ENCODE results near the gene PLXNC1.

Gene PLXNC1

DNA sequence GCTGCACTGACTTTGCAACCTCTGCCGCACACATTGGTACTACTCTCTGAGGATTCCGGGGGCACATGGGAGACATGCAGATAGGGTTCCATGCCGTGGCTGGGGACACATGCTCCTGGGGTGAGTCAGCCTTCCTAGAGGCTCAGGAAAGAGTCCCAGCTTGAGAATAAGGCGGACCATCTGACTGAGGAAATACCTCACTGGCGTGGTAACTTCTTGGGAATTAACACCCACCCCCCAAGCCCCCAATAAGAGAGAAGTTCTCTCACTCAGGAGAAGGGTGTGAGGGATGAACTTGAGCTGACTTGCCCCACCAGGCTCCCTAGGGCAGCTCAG is 23.2 kb downstream of the PLXNC1 start:
- TF ChIP-seq ARNT (IDR thresholded peaks at IDR 0.05) (no peak), LEF1 (IDR thresholded peaks at IDR 0.05; ENCODE audit: borderline replicate concordance) (no peak), SP1 (IDR thresholded peaks at IDR 0.05) (no peak), SUZ12 (IDR thresholded peaks at IDR 0.05) (no peak), TARDBP (IDR thresholded peaks at IDR 0.05) (no peak), CTBP1 (IDR thresholded peaks at IDR 0.05; ENCODE audit: borderline replicate concordance) (no peak), FOXA1 (IDR thresholded peaks at IDR 0.05) (no peak), L3MBTL2 (conservative IDR thresholded peaks at IDR 0.05) (no peak), FOXM1 (IDR thresholded peaks at IDR 0.05; ENCODE audit: borderline replicate concordance) (no peak), BHLHE40 (IDR thresholded peaks at IDR 0.05; ENCODE audit: borderline replicate concordance) (no peak), ZNF384 (IDR thresholded peaks at IDR 0.05) (no peak), HDGF (IDR thresholded peaks at IDR 0.05; ENCODE audit: borderline replicate concordance) (no peak), FOXK2 (IDR thresholded peaks at IDR 0.05) (no peak), NFRKB (IDR thresholded peaks at IDR 0.05) (no peak), ELF4 (IDR thresholded peaks at IDR 0.05) (no peak)
- TF ChIP-seq, protein P1, sequence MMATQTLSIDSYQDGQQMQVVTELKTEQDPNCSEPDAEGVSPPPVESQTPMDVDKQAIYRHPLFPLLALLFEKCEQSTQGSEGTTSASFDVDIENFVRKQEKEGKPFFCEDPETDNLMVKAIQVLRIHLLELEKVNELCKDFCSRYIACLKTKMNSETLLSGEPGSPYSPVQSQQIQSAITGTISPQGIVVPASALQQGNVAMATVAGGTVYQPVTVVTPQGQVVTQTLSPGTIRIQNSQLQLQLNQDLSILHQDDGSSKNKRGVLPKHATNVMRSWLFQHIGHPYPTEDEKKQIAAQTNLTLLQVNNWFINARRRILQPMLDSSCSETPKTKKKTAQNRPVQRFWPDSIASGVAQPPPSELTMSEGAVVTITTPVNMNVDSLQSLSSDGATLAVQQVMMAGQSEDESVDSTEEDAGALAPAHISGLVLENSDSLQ (IDR thresholded peaks at IDR 0.05): no peak
- DNase-seq (ENCODE audit: extremely low spot score): no peak
- ChIA-PET POLR2A (no interaction called here), CTCF (no interaction called here)

DNA sequence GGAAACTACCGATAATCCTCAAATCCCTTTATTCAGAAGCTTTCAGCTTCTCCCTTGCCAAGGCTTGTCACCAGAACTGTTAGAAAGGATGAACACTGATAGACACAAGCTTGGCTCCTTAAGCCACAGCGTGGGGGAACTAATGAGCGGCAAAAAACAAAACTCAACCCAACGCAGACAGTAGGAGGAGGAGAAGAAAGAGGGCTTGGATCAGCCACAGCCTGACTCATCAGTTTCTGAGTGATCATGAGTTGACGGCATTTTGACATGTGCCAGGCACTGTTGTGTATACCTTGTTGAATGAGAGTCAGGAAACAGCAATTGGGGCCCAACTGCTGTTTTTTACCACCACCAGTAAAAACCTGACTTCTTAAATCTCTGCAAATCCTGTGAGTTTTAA is 23.7 kb downstream of the PLXNC1 start:
- ChIA-PET CTCF (no interaction called here), POLR2A (no interaction called here)
- no peak for TF ChIP-seq ELF4 (IDR thresholded peaks at IDR 0.05)
- no peak for TF ChIP-seq CTBP1 (IDR thresholded peaks at IDR 0.05; ENCODE audit: borderline replicate concordance)
- TF ChIP-seq FOXA1 (IDR thresholded peaks at IDR 0.05): no peak

DNA sequence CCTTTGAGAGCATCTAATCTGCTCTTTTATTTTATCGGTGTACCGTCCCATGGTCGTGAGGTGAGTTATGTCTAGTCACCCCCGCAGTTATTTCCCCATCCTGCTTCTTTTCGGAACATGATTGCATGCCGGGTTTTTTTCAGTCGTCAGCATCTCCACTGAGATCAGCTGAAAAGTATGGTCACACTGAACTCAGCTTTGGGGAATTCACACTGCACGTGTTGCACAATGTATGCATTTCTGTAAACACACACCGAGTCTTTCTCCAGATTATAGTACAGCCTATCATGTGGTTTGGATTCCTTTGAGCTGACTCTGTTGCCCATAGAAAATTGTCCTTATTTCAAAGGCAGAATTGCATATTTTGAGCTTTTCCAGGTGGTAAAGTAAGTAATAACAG is 24.6 kb downstream of the PLXNC1 start:
- POLR2A ChIA-PET: no interaction called here
- CTCF ChIA-PET: no interaction called here
- DNase-seq (ENCODE audit: extremely low spot score): no peak

More for the DNA sequence above, 23.7 kb downstream of the PLXNC1 start:
- DNase-seq (ENCODE audit: extremely low spot score): no peak

DNA sequence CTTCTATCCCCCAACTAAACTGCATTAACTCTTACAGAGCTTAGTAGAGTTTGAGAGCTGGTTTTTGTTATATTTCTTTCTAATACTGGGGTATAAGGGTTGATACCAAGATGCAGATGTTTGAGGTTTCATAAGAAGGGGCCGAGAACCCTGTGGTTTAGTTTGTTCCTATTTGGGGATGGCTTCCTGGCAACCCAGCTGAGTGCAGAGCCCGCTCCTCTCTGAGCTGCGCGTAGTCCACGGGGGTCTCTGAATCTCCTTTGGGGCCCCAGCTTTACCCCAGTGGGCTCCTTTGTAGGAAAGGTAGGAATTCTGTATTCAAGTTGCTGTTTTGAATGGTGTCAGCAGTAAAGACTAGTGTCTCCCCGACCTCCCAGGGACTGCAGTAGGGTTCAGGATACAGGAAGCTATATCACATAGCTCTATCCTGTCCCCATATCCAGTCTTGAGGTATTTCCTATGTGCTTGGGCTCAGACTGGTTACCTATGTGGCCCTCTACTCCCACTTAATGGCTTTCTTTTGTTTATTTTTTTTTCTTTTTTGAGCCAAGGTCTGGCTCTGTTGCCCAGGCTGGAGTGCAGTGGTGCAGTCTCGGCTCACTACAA is 25.4 kb downstream of the PLXNC1 start:
- TF ChIP-seq TARDBP (IDR thresholded peaks at IDR 0.05) (no peak), ELF4 (IDR thresholded peaks at IDR 0.05) (no peak), L3MBTL2 (conservative IDR thresholded peaks at IDR 0.05) (no peak), NFRKB (IDR thresholded peaks at IDR 0.05) (no peak), FOXK2 (IDR thresholded peaks at IDR 0.05) (no peak), BHLHE40 (IDR thresholded peaks at IDR 0.05; ENCODE audit: borderline replicate concordance) (no peak), FOXM1 (IDR thresholded peaks at IDR 0.05; ENCODE audit: borderline replicate concordance) (no peak), FOXA1 (IDR thresholded peaks at IDR 0.05) (no peak), HDGF (IDR thresholded peaks at IDR 0.05; ENCODE audit: borderline replicate concordance) (no peak), ARNT (IDR thresholded peaks at IDR 0.05) (no peak), CTBP1 (IDR thresholded peaks at IDR 0.05; ENCODE audit: borderline replicate concordance) (no peak), SP1 (IDR thresholded peaks at IDR 0.05) (no peak), SUZ12 (IDR thresholded peaks at IDR 0.05) (no peak), LEF1 (IDR thresholded peaks at IDR 0.05; ENCODE audit: borderline replicate concordance) (no peak), ZNF384 (IDR thresholded peaks at IDR 0.05) (no peak)
- TF ChIP-seq, protein P1 (IDR thresholded peaks at IDR 0.05): no peak
- POLR2A ChIA-PET: no interaction called here
- CTCF ChIA-PET: no interaction called here
- DNase-seq (ENCODE audit: extremely low spot score): no peak

More for the DNA sequence above, 24.6 kb downstream of the PLXNC1 start:
- TF ChIP-seq FOXA1 (IDR thresholded peaks at IDR 0.05) (no peak), TARDBP (IDR thresholded peaks at IDR 0.05) (no peak), ARNT (IDR thresholded peaks at IDR 0.05) (no peak), FOXM1 (IDR thresholded peaks at IDR 0.05; ENCODE audit: borderline replicate concordance) (no peak), L3MBTL2 (conservative IDR thresholded peaks at IDR 0.05) (no peak), SP1 (IDR thresholded peaks at IDR 0.05) (no peak), CTBP1 (IDR thresholded peaks at IDR 0.05; ENCODE audit: borderline replicate concordance) (no peak), ZNF384 (IDR thresholded peaks at IDR 0.05) (no peak), ELF4 (IDR thresholded peaks at IDR 0.05) (no peak), SUZ12 (IDR thresholded peaks at IDR 0.05) (no peak)

DNA sequence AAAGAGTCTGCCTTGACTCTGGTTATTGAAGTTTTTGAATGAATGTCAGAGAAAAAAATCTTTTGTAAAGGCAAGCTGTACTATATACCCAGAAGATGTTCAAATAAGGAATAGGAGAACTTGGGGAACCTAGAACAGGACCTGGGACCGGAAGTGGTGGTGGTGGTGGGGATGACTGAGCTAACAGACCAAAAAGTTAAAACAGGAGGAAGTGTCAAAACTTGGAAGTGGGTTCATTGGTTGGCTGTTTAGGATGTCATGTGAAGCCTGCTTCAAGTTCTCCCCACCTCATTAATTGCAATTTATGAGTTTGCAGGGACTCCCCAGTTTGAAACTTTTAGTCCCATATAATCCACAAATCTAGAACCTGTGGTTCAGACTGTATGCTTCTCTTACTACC is 26.2 kb downstream of the PLXNC1 start:
- TF ChIP-seq TARDBP (IDR thresholded peaks at IDR 0.05): no peak
- no peak for DNase-seq (ENCODE audit: extremely low spot score)
- ChIA-PET POLR2A (no interaction called here), CTCF (no interaction called here)

DNA sequence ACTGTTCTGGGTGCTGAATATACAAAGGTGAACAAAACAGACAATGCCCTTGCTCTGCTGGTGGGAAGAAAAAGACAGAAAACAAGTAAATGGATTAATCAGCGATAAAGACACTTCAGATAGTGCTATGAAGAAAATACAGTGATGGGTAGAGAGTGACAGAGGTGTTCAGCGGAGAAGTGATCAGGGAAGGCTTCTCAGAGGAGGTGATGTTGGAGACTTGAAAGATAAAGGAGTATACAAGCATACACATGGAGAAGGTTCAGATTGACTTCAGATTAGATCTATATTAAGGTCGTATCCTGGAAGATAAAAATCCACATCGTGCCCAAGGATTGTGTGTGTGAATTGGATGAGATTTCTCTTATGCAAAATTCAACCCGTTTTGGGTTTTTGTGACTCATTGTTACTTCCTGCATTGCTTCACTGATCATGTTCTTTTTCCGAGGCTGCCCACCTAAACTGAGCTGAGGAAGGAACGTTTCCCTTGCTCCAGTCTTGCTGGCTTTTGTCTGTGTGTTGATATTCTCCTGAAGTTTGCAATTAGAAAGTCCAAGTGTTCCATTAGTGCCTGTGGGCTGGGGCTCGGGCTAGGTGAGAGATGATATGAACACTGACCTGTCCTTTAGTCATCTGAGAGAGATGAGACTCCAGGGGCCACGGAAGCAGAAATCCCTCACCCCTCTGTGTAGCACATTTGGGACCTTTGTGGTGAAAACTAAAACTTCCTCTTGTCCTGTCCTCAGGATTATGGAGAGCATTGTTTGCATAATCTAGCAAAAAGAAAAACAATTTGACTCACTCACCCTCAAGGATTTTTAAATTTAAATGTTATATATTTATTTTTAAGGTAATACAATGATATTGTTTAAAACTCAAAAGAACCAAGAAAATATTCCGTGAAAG is 27.6 kb downstream of the PLXNC1 start:
- DNase-seq (ENCODE audit: extremely low spot score): no peak
- ChIA-PET CTCF (no interaction called here), POLR2A (no interaction called here)
- TF ChIP-seq SUZ12 (IDR thresholded peaks at IDR 0.05) (no peak), HDGF (IDR thresholded peaks at IDR 0.05; ENCODE audit: borderline replicate concordance) (no peak)

DNA sequence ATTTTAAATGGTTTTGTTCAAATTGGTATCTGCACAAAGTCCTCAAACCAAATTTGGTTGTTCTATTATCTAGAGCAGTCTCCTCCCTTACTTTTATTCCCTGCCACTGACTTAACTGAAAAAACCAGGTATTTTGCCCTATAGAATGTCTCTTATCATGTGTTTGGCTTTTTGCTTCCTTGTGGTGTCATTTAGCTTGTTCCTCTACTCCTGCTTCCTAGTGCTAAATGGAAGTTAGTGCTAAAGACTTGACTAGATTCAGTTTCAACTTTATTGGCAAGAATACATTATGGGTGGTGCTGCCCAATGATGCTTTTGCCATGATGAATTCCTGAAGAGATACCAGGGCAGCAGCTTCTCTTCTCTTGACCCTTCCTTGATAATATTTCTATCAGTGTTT is 29.7 kb downstream of the PLXNC1 start:
- ChIA-PET CTCF (interaction anchor here (0.6 kb wide), 1 partner anchor 759 kb away, joined by 4 read pairs; no protein-coding TSS in a partner anchor), POLR2A (no interaction called here)
- no peak for DNase-seq (ENCODE audit: extremely low spot score)
- TF ChIP-seq FOXA1 (IDR thresholded peaks at IDR 0.05): no peak
- no peak for TF ChIP-seq FOXM1 (IDR thresholded peaks at IDR 0.05; ENCODE audit: borderline replicate concordance)
- TF ChIP-seq BHLHE40 (IDR thresholded peaks at IDR 0.05; ENCODE audit: borderline replicate concordance): no peak
- no peak for TF ChIP-seq NFRKB (IDR thresholded peaks at IDR 0.05)
- TF ChIP-seq SP1 (IDR thresholded peaks at IDR 0.05): no peak
- TF ChIP-seq, protein P1 (IDR thresholded peaks at IDR 0.05): no peak
- TF ChIP-seq ARNT (IDR thresholded peaks at IDR 0.05): no peak
- TF ChIP-seq ELF4 (IDR thresholded peaks at IDR 0.05): no peak
- TF ChIP-seq L3MBTL2 (conservative IDR thresholded peaks at IDR 0.05): no peak
- no peak for TF ChIP-seq ZNF384 (IDR thresholded peaks at IDR 0.05)
- no peak for TF ChIP-seq FOXK2 (IDR thresholded peaks at IDR 0.05)
- no peak for TF ChIP-seq SUZ12 (IDR thresholded peaks at IDR 0.05)
